ENCODE results near the gene LRIT3. TPM values are rescaled to one million over a fixed set of nuclear protein-coding genes. Genes with fewer than 3 reads are reported as not detected.

LRIT3 gene
- total and polyA plus RNA-seq, 2 of the 13 experiments (the other 11 are each of a cell fraction or from before 2014, with no cell fraction given), result 0.03 TPM; not detected in 1

DNA sequence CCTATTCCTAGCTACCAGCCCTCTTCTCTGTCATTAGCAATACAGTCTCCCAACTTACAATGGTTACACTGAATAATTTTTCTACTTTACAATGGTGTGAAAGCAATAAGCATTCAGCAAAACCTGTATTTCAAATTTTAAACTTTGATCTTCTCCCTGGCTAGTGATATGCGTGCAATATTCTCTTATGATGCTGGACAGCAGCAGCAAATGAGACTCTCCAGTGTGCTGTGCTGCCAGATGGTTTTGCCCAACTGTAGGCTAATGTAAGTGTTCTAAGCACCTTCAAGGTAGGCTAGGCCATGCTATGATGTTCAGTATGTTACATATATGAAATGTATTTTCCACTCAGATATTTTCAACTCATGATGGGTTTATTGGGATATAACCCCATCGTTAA is 38.3 kb upstream of the LRIT3 start (continued):
- no peak for TF ChIP-seq ZNF841 (CRISPR knock-in tag; IDR thresholded peaks at IDR 0.05; ENCODE audit: borderline replicate concordance)
- no peak for TF ChIP-seq PHF5A (CRISPR knock-in tag; IDR thresholded peaks at IDR 0.05; ENCODE audit: low read depth, unreplicated experiment)

DNA sequence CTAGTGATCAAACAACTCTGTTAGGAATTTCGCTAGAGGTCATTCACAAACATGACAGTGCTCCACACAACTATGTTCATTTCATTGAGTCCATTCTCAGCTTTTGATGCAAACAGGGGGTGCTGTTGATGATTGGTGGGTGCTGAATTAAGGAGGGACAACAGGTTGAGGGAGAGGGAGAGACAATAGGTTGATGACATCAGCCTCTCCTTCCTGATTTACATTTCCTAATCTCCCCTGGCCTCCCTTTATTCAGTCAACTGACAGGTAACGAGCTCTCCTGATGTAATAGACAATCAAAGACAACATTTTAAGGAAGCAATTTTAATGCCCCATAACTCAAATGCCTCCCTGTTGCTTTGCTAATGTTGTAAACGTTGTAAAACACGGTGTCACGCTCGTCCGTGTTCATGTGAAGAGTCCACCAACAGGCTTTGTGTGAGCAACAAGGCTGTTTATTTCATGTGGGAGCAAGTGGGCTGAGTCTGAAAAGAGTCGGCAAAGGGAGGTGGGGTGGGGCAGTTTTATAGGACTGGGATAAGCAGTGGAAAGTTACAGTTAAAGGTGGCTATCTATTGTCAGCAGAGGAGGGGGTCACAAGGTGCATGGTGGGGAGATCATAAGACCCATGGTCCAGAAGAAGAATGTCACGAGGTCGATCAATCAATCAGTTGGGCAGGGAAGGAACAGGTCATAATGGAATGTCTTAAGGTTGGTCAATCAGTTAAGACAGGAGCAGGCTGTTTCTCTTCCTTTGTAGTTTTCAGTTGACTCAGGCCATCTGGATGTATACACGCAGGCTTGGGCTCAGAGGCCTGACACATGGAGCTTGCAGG is 37.1 kb upstream of the LRIT3 start:
- Histone ChIP-seq H3K4me3 (replicated peaks in 1 of 3; ENCODE audit: insufficient read depth in 1 of 3, low read depth in 2 of 3, low read length in 3 of 3) (no peak overlapping the region), H3K9me3 (ENCODE audit: low read length) (no peaks in the 10 kb centered on the region), H3K27me3 (ENCODE audit: control insufficient read depth in 1 of 2, insufficient read depth in 2 of 2, low read length in 2 of 2) (no peaks in the 10 kb centered on the region; a peak in 1 of 5 replicates), H3K4me1 (ENCODE audit: insufficient read depth, low read length) (peaks cover 10% of the 10 kb centered on the region), H3K36me3 (replicated peaks in 1 of 2; ENCODE audit: control insufficient read depth in 1 of 2, insufficient read depth in 2 of 2, low read length in 2 of 2) (no peaks in the 10 kb centered on the region), H4K20me1 (ENCODE audit: insufficient read depth, low read length) (no peaks in the 10 kb centered on the region), H3K4me2 (ENCODE audit: low read depth, low read length) (no peak overlapping the region), H3K79me2 (ENCODE audit: insufficient read depth, low read length) (peaks cover 2% of the 10 kb centered on the region), H3K9ac (ENCODE audit: insufficient read depth, low read depth, low read length) (no peak overlapping the region), H3K27ac (ENCODE audit: extremely low read length, insufficient read depth, low read length) (no peak overlapping the region), H2AFZ (ENCODE audit: low read length) (no peak overlapping the region)
- WGBS (ENCODE audit: low lambda C conversion rate), result 66% methylated on average over 11 of the region's 11 CpGs
- no peak for ATAC-seq
- no TSS peak for BruUV-seq (replicated peaks)
- CTCF ChIA-PET (ENCODE audit: low intra/inter-chr PET ratio, low total read pairs), result no interaction called here
- in situ Hi-C loops (cut with HindIII; ENCODE audit: extremely low pct_ligation_motif_present, low pct_unique_long_range_greater_than_20kb) (loop anchor here (25.0 kb wide), 1 partner anchor 248 kb away; the partner anchor contains the start of gene MCUB), intact Hi-C loops (cut with micrococcal nuclease; ENCODE audit: unreplicated experiment) (no loop called here)
- FAIRE-seq, result no peak
- POLR2A ChIA-PET, result no interaction called here
- no peak for DNase-seq (ENCODE audit: low spot score)
- TF ChIP-seq, protein P1, sequence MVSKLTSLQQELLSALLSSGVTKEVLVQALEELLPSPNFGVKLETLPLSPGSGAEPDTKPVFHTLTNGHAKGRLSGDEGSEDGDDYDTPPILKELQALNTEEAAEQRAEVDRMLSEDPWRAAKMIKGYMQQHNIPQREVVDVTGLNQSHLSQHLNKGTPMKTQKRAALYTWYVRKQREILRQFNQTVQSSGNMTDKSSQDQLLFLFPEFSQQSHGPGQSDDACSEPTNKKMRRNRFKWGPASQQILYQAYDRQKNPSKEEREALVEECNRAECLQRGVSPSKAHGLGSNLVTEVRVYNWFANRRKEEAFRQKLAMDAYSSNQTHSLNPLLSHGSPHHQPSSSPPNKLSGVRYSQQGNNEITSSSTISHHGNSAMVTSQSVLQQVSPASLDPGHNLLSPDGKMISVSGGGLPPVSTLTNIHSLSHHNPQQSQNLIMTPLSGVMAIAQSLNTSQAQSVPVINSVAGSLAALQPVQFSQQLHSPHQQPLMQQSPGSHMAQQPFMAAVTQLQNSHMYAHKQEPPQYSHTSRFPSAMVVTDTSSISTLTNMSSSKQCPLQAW (CRISPR knock-in tag; IDR thresholded peaks at IDR 0.05), result no peak
- TF ChIP-seq BHLHE40 (IDR thresholded peaks at IDR 0.05; ENCODE audit: low read length) (no peak), ZNF709 (CRISPR knock-in tag; IDR thresholded peaks at IDR 0.05) (no peak), HNRNPK (IDR thresholded peaks at IDR 0.05; ENCODE audit: low read depth, low read length, poor library complexity, severe bottlenecking) (no peak), RBM22 (optimal IDR thresholded peaks at IDR 0.05; ENCODE audit: low read length) (no peak)
- TF ChIP-seq, protein P2, sequence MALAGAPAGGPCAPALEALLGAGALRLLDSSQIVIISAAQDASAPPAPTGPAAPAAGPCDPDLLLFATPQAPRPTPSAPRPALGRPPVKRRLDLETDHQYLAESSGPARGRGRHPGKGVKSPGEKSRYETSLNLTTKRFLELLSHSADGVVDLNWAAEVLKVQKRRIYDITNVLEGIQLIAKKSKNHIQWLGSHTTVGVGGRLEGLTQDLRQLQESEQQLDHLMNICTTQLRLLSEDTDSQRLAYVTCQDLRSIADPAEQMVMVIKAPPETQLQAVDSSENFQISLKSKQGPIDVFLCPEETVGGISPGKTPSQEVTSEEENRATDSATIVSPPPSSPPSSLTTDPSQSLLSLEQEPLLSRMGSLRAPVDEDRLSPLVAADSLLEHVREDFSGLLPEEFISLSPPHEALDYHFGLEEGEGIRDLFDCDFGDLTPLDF (CRISPR knock-in tag; IDR thresholded peaks at IDR 0.05), result no peak
- TF ChIP-seq, protein P3, sequence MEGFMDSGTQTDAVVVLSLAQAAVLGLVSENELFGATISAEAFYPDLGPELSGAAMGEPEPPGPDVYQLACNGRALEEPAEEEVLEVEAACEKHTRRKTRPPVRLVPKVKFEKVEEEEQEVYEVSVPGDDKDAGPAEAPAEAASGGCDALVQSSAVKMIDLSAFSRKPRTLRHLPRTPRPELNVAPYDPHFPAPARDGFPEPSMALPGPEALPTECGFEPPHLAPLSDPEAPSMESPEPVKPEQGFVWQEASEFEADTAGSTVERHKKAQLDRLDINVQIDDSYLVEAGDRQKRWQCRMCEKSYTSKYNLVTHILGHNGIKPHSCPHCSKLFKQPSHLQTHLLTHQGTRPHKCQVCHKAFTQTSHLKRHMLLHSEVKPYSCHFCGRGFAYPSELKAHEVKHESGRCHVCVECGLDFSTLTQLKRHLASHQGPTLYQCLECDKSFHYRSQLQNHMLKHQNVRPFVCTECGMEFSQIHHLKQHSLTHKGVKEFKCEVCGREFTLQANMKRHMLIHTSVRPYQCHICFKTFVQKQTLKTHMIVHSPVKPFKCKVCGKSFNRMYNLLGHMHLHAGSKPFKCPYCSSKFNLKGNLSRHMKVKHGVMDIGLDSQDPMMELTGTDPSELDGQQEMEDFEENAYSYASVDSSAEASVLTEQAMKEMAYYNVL (CRISPR knock-in tag; IDR thresholded peaks at IDR 0.05; ENCODE audit: borderline replicate concordance), result no peak

Measured in HepG2 (cell line).